ENCODE results near the gene TIMM44. TPM values are rescaled to one million over a fixed set of nuclear protein-coding genes. Genes with fewer than 3 reads are reported as not detected.
A peak's percentile ranks its signal among the peaks of the same experiment; 100 is the strongest.

TIMM44 gene
- total RNA-seq, 1 donor from 2014 or later, result 96.1 TPM

DNA sequence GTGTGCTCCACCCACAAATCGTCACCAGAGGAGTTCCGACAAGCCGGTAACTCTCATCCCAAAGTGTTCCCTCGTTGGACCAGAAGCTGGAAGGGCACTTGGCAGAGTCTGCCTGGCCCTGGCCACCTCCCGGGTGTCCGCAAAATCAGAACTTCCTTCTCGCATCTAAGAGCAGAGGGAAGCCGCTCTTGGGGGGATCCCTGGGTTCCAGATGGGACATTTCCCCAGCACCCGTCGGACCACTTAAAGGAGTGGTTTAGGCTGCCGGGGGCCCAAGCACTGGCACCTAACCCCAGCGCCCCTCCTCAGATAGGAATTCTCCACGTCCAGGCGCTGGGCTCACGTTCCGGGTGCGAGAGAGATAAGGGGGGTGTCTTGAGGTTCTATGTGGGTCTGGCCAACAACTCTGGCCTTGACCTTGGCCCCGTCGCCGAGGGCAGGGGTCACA lies 40.6 kb downstream of the TIMM44 start:
- H3K4me3 ChIP-seq (ENCODE audit: low read depth, low read length), result peak overlapping the region; percentile 64
- FAIRE-seq, result no peak
- H3K27me3 ChIP-seq (ENCODE audit: control insufficient read depth, insufficient read depth, low read length), result no peaks in the 10 kb centered on the region
- no peak for TF ChIP-seq CTCF (IDR thresholded peaks at IDR 0.05; ENCODE audit: insufficient read depth, low read length, severe bottlenecking)
- peaks cover 13% of the 10 kb centered on the region for H3K36me3 ChIP-seq (ENCODE audit: control insufficient read depth, insufficient read depth, low read length)
- peak; percentile 40 for DNase-seq (ENCODE audit: low read depth)

DNA sequence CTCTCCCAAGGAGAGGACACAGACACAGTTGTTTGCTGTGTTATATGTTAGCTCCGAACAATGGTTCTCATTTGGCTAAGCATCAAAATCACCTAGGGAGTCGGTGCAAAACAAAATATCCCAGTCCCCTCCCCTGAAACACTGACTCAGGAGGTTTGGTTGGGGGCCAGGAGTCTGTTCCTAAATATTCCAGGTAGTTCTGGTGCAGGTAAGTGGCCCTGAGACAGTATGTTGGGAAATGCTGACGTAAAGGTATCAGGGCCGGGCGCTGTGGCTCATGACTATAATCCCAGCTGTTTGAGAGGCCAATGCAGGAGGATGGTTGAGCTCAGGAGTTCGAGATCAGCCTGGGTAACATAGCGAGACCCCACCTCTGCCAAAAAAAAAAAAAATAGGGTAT lies 42.1 kb downstream of the TIMM44 start:
- Histone ChIP-seq H3K36me3 (ENCODE audit: control insufficient read depth, insufficient read depth, low read length) (peaks cover 11% of the 10 kb centered on the region), H3K27me3 (ENCODE audit: control insufficient read depth, insufficient read depth, low read length) (no peaks in the 10 kb centered on the region), H3K4me3 (ENCODE audit: low read depth, low read length) (no peak overlapping the region)
- DNase-seq (ENCODE audit: low read depth), result no peak
- no peak for FAIRE-seq
- TF ChIP-seq CTCF (IDR thresholded peaks at IDR 0.05; ENCODE audit: insufficient read depth, low read length, severe bottlenecking), result no peak

DNA sequence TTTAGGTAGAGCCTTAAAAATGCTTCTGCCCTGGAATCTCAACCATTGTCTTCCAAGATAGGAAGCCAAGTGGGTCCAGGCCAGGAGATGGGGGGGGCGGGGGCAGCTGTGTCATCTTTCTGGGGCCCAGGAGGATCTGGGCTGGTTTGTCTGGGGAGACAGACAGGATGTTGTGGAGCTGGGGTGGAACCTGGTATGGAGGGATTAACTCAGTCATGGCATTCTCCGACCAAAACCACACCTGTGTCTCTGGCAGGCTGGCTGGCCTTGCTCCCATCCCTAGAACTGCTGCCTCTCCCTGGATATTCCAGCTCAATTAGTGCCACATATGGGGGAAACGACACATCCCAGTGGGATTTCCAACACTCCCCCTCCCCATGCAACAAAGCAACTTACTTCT lies 42.5 kb downstream of the TIMM44 start:
- no peak for FAIRE-seq

DNA sequence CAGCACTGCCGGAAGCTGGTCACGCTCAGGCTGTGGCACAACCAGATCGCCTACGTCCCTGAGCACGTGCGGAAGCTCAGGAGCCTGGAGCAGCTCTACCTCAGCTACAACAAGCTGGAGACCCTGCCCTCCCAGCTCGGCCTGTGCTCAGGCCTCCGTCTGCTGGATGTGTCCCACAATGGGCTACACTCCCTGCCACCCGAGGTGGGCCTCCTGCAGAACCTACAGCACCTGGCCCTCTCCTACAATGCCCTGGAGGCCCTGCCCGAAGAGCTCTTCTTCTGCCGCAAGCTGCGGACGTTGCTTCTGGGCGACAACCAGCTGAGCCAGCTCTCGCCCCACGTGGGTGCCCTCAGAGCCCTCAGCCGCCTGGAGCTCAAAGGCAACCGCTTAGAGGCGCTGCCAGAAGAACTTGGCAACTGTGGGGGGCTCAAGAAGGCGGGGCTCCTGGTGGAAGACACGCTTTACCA lies 43.0 kb downstream of the TIMM44 start:
- no peak for DNase-seq (ENCODE audit: low read depth)
- Histone ChIP-seq H3K4me3 (ENCODE audit: low read depth, low read length) (no peak overlapping the region), H3K27me3 (ENCODE audit: control insufficient read depth, insufficient read depth, low read length) (no peaks in the 10 kb centered on the region), H3K36me3 (ENCODE audit: control insufficient read depth, insufficient read depth, low read length) (peaks cover 7% of the 10 kb centered on the region)
- TF ChIP-seq CTCF (IDR thresholded peaks at IDR 0.05; ENCODE audit: insufficient read depth, low read length, severe bottlenecking), result no peak
- no peak for FAIRE-seq

More for the DNA sequence above, 42.5 kb downstream of the TIMM44 start:
- peaks cover 11% of the 10 kb centered on the region for H3K36me3 ChIP-seq (ENCODE audit: control insufficient read depth, insufficient read depth, low read length)
- TF ChIP-seq CTCF (IDR thresholded peaks at IDR 0.05; ENCODE audit: insufficient read depth, low read length, severe bottlenecking), result no peak
- no peak for DNase-seq (ENCODE audit: low read depth)
- no peak overlapping the region for H3K4me3 ChIP-seq (ENCODE audit: low read depth, low read length)
- H3K27me3 ChIP-seq (ENCODE audit: control insufficient read depth, insufficient read depth, low read length), result no peaks in the 10 kb centered on the region

DNA sequence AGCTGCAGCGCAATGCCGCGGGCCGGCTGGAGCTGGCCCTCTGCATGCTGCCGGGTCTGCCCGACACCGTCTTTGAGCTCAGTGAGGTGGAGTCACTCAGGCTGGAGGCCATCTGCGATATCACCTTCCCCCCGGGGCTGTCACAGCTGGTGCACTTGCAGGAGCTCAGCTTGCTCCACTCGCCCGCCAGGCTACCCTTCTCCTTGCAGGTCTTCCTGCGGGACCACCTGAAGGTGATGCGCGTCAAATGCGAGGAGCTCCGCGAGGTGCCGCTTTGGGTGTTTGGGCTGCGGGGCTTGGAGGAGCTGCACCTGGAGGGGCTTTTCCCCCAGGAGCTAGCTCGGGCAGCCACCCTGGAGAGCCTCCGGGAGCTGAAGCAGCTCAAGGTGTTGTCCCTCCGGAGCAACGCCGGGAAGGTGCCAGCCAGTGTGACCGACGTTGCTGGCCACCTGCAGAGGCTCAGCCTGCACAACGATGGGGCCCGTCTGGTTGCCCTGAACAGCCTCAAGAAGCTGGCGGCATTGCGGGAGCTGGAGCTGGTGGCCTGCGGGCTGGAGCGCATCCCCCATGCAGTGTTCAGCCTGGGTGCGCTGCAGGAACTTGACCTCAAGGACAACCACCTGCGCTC lies 43.6 kb downstream of the TIMM44 start:
- FAIRE-seq (no peak), DNase-seq (ENCODE audit: low read depth) (no peak)
- Histone ChIP-seq H3K36me3 (ENCODE audit: control insufficient read depth, insufficient read depth, low read length) (peaks cover 7% of the 10 kb centered on the region), H3K27me3 (ENCODE audit: control insufficient read depth, insufficient read depth, low read length) (no peaks in the 10 kb centered on the region), H3K4me3 (ENCODE audit: low read depth, low read length) (no peak overlapping the region)
- TF ChIP-seq CTCF (IDR thresholded peaks at IDR 0.05; ENCODE audit: insufficient read depth, low read length, severe bottlenecking), result no peak

GRCh38 chr19:7898967-7899366 lies 44.5 kb downstream of the TIMM44 start:
- H3K27me3 ChIP-seq (ENCODE audit: control insufficient read depth, insufficient read depth, low read length), result no peaks in the 10 kb centered on the region
- H3K36me3 ChIP-seq (ENCODE audit: control insufficient read depth, insufficient read depth, low read length), result peaks cover 7% of the 10 kb centered on the region
- FAIRE-seq (peak; percentile 50), DNase-seq (ENCODE audit: low read depth) (no peak)
- no peak for TF ChIP-seq CTCF (IDR thresholded peaks at IDR 0.05; ENCODE audit: insufficient read depth, low read length, severe bottlenecking)
- H3K4me3 ChIP-seq (ENCODE audit: low read depth, low read length), result no peak overlapping the region
